WERI-Rb-1 (cell line): ENCODE data around the gene RRAGD.

Experiments
- DNase-seq: peaks from one replicate; pipeline ENCODE4 v3.0.0-alpha.2; 2020
- H3K27ac ChIP-seq: fragments of 250-450 bp; sonication (Bioruptor Pico); 2 replicates; pipeline ENCODE4 v1.5.1; 2020; ENCODE audit warnings: mild to moderate bottlenecking, moderate library complexity
- H3K27me3 ChIP-seq: fragments of 250-450 bp; sonication (Bioruptor Pico); 2 replicates; pipeline ENCODE4 v1.5.1; 2021; ENCODE audit warnings: mild to moderate bottlenecking, low read depth, moderate library complexity; ENCODE audit not compliant: insufficient read depth, severe bottlenecking
- H3K36me3 ChIP-seq: fragments of 250-450 bp; sonication (Bioruptor Pico); 2 replicates; pipeline ENCODE4 v1.5.1; 2020; ENCODE audit warnings: mild to moderate bottlenecking, moderate library complexity
- H3K4me3 ChIP-seq: 2 replicates; pipeline ENCODE4 v1.5.1; 2011; ENCODE audit warnings: low read depth, mild to moderate bottlenecking, control low read depth, low read length
- H3K9me3 ChIP-seq: fragments of 250-450 bp; sonication (Bioruptor Pico); 2 replicates; pipeline ENCODE4 v1.5.1; 2021; ENCODE audit warnings: mild to moderate bottlenecking, moderate library complexity; ENCODE audit not compliant: severe bottlenecking
- CTCF ChIP-seq: IDR thresholded peaks from 2 replicates; pipeline ENCODE4 v1.5.1; 2011; ENCODE audit warnings: low read depth, mild to moderate bottlenecking, control low read depth, inconsistent platforms, low read length

Gene RRAGD

DNA sequence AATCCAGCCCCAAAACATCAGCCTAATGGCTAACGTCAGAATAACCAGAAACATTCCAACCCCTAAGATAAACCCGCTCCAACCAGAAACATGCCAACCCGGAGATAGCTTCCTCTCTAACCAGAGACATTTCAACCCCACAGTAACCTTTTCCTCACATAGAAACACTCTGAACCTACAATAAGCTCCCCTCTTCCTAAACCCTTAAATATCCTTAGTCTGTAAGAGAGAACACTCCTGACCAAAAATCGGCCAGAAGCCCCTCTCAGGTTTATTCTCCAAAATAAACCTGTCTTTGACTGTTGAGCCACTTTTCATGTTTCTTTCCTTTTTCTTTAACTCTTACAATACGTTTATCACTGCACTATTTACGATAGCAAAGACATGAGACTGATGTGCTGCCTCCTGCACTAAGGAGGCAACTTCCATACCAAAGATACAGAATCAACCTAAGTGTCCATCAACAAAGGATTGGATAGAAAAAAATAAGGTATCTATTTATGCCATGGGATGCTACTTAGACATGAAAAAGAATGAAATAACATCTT, 92.0 kb downstream of the RRAGD start:
- H3K36me3 ChIP-seq, result no peaks in the 10 kb centered on the region
- no peaks in the 10 kb centered on the region for H3K27me3 ChIP-seq
- H3K4me3 ChIP-seq, result no peak overlapping the region
- H3K27ac ChIP-seq, result no peak overlapping the region
- DNase-seq, result no peak
- peaks cover 8% of the 10 kb centered on the region for H3K9me3 ChIP-seq
- TF ChIP-seq CTCF, result no peak

- DNase-seq, result no peak
- no peaks in the 10 kb centered on the region for H3K27me3 ChIP-seq
- H3K4me3 ChIP-seq, result no peak overlapping the region
- H3K9me3 ChIP-seq, result peaks cover 8% of the 10 kb centered on the region
- H3K27ac ChIP-seq, result no peak overlapping the region
- no peak for TF ChIP-seq CTCF
- H3K36me3 ChIP-seq, result no peaks in the 10 kb centered on the region
Measured at GRCh38 chr6:89317067-89317466, 95.0 kb downstream of the RRAGD start.

- Histone ChIP-seq H3K27ac (no peak within 1 kb of the TSS), H3K9me3 (peaks cover 1% of the 10 kb centered on the region), H3K36me3 (no peaks in the 10 kb centered on the region), H3K4me3 (no peak within 1 kb of the TSS), H3K27me3 (no peaks in the 10 kb centered on the region)
- no peak for TF ChIP-seq CTCF
- DNase-seq, result peak; percentile 44
Measured at GRCh38 chr6:89315249-89315885, 96.7 kb downstream of the RRAGD start, which contains the start of gene GABRR2. Gene GABRR2, minus strand, starts transcription at chr6:89315299. Its CDS starts 134 bp downstream, at chr6:89315165.

DNA sequence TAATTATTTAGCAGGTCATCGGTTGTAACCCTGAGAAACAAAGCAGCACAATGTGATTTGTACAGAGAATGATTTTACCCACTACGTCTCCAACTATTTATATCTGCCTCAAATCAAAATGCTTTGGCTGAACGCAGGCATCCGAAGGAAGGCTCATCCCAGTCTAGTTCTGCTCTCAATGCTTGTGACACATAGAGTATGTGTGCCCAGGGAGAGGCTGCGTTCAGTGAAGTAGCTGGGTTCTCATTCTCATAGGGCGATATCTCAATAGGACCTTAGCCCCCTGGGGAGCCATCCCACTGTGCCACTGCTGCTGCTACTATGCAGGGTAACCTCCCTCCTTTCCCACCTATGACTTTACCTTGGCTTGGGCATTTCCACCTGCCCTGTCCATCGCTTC, 97.4 kb downstream of the RRAGD start:
- Histone ChIP-seq H3K27ac (no peak overlapping the region), H3K9me3 (no peaks in the 10 kb centered on the region), H3K27me3 (no peaks in the 10 kb centered on the region), H3K36me3 (no peaks in the 10 kb centered on the region), H3K4me3 (no peak overlapping the region)
- DNase-seq, result no peak
- TF ChIP-seq CTCF, result no peak
